HG03025 (cell line): ENCODE measurements around the gene SSU72.

ENCODE experiments used
- ATAC-seq: cut with Tn5 transposase; IDR thresholded peaks from one replicate; pipeline ENCODE4 v1.9.1; 2021; ENCODE audit warnings: mild to moderate bottlenecking, moderate library complexity; ENCODE audit not compliant: unreplicated experiment, low FRiP score

SSU72 gene

DNA sequence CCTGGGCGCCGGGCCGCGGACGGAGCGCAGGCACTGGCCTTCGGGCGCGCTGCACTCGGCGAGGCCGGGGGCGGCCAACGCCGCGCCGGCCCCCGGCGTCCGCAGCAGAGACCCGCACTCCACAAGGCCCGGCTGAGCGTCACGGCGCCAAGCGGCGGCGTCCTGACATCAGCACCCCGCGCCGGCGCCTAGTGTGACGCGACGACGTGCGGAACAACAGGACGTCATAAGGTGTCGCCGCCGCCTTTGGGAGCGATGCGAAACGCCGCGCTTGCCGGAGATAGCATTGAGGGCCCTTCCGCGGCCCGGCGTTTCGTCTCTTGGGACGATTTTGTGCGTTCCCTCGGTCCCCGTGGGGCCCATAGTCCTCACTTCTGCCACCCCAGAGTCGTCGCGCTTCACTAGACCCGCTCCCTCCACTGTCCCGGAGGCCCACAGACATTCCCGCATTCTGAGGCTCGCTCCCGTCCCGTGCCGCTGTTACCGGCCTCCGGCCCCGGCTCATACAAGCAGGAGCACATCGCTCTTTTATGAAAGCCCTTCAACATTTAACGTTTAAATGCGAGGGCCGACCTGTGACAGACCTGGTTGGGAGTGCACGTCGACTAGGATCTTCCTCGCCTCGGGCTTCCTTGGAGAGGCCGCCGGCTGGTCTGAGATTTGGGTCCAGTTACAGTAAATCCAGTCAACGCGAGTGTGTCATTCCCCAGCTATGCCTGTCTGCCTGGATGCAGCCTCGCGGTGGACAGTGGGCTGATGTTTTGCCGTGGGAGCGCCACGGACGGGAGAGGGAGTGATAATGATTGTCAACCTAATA is at the start of gene SSU72:
Gene SSU72, minus strand, starts transcription at position 143 of the 817 bp plus-strand sequence. CDS start 306 bp downstream, outside the sequence.
- peak; percentile 83 for ATAC-seq

DNA sequence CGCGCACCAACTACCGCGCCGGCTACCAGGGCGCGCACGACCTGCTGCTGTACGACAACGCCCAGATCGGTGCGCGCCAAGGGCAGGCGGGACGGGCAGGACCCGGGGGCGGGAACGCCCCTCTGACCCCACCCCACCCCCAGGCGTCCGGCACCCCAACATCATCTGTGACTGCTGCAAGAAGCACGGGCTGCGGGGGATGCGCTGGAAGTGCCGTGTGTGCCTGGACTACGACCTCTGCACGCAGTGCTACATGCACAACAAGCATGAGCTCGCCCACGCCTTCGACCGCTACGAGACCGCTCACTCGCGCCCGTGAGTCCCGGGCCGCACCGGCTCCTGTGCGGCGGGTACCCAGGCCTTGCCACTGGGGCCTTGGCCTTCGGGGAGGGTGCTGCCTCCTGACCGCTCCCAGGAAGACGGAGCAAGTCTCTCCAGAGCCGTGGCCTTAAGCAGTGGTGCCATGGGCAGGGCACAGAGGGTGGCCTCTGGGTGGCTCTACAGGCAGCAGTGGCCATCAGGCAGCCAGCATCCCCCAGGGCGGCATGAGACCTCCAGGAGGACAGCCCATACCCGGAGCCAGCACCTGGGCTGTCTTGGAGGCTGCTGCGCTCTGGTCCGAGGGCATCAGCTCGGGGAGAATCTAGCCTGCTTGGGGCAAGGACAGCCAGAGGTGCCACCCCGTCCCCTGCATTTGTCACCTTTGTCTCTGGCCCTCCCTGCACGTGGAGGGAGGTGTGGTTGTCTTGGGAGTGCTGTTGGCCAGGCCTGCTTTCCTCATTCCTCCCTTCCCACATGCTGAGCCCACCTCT is 49.2 kb upstream of the SSU72 start:
- ATAC-seq = no peak

DNA sequence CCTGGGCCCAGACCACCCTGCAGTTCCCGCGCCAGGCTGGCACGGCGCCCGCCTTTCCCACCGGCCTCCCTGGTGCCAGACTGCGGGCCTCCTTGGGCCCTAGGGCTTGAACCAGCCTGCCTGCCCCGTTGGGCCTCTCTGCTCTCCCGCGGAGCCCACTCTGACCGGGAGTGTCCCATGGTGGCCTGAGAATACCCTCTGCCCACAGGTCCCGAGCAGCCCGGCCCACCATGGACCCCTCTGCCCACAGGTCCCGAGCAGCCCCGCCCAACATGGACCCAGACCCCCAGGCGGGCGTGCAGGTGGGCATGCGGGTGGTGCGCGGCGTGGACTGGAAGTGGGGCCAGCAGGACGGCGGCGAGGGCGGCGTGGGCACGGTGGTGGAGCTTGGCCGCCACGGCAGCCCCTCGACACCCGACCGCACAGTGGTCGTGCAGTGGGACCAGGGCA is 48.5 kb upstream of the SSU72 start:
- ATAC-seq = no peak

DNA sequence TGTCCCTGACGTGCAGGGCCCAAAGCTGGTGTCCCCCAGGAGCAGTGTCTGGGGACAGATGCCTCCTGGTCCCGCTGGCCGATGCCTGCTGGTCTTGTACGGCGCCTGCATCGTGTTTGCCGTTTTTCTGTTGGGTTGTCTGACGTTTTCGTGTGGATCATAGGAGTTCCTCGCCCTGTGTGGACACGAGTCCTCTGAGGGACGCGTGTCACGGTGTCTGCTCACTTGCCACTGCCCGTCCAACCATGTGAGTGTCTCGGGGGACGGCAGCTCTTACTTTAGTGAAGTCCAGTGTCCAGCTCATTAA is 48.1 kb upstream of the SSU72 start:
- no peak for ATAC-seq

DNA sequence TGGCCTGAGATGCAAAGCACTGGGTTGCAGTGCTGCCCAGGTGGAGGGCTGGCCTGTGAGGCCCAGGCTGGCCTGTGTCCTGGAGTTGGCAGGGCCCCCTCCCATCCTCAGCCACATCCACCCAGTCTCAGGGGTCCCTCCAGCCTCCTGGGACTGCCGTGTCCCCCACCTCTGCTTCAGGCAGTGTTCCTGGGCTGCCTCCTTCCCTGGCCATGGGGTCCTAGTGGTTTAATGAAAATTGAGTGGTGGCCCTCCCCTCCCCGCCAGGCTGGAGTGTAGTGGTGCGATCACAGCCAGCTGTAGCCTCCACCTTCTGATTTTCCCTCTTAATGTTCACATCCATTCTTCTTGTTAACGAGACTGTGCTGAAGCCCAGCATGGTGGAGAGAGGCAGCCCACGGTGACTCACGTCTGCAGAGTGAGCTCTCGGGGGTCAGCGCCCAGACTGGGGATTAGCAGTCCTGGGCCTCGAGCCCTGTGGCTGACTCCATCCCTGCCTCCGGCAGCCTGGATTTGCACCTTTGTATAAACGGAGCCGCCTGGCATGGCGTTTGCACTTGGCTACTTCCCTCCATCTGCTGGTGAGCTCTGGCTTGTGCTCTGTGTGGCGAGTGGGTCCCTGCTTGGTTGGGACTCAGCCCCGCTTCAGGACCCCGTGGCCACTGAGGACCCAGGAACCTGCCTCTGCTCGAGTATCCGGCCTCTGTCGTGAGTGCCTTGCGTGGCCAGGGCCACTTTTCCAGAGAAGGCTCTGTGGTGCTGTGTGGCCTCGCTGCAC is 47.5 kb upstream of the SSU72 start:
- ATAC-seq = no peak

DNA sequence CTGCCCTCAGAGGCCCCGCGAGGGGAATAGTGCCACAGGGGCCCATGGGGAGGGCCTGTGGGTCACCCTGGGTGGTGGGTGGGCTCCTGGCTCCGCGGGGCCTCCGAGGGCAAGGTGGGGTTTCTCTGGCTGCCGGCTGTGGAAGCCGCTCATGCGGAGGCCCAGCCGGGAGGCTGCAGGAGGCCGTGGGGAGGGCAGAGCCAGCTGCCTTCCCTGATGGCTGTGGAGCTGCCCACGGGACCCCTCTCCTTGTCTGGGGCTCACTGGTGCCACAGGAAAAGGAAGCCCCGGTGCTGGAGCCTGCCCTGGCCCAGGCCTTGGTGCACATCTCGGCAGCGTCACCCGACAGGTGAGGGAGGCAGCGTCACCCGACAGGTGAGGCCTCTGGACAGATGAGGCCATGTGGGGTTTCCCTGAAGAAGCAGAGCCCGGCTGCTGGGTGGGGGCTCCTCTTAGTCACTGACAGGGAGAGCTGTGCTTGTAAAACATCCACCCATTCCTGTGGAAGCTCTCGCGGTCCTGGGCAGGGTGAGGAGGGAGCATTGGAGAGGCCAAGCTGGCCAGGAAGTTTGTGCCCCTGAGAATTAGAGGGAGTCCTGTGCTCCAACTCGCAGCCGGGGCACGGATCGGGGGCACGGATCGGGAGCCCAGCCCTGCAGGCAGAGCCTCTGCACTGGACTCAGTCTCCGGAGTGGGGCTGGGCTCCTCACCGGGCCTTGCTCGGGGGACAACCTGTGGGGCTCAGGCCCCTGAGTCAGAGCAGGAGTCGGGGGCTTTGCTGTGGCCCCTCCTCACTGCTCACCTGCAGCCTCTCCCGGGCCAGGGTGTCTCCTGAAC is 46.7 kb upstream of the SSU72 start:
- ATAC-seq = no peak

DNA sequence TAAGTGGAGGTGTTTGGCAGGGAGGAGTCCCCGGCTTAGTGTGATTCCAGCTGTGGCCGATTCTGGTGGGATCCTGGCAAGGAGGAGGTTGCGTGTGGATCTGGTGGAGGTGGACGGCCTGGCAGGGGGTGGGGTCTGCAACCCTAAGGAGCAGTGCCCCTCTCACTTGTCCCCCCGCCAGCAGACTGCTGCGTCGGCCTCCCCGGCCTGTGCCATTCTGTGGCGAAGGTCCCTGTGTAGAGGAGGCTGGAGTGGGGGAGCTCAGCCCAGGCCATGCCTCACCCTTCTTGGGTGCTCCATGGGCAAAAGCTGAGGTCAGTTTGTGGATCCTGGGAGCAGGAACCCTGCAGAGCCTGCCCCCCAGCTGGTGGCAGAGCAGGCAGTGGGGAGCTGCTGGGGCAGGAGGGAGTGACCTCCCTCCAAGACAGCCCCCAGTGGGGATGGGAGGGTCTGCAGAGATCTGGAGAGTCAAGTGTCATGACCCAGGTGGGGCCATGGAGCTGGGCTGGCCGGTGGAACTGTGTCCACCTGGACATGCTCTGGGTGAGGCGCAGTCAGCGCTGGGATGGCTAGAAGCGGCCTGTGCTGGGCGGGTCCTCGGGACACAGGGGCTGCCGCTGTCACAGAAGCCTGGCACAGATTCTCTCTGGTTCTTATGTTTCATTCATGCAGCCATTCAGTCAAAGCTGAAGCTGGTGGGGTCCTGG is 45.9 kb upstream of the SSU72 start:
- no peak for ATAC-seq

DNA sequence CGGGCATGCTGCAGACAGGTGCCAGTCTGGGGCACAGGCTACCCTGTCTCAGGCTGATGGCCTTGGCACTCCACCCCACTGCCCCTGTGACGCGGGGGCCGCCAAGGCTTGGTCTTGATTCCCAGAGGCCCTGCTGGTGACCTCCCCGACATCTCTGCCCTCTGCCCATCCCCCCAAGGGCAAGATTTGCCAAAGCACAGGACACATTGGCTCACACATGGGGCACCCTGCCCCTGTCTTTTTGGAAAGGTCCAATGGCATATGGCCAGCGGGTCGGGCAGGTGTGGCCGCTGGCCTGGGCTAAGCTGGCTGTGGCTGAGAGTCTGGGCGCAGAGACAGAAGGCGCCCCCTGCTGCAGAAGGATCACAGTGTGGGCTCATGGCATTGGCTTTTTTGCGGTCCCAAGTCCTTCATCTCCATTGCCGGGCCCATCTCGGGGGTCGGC is 45.3 kb upstream of the SSU72 start:
- no peak for ATAC-seq

DNA sequence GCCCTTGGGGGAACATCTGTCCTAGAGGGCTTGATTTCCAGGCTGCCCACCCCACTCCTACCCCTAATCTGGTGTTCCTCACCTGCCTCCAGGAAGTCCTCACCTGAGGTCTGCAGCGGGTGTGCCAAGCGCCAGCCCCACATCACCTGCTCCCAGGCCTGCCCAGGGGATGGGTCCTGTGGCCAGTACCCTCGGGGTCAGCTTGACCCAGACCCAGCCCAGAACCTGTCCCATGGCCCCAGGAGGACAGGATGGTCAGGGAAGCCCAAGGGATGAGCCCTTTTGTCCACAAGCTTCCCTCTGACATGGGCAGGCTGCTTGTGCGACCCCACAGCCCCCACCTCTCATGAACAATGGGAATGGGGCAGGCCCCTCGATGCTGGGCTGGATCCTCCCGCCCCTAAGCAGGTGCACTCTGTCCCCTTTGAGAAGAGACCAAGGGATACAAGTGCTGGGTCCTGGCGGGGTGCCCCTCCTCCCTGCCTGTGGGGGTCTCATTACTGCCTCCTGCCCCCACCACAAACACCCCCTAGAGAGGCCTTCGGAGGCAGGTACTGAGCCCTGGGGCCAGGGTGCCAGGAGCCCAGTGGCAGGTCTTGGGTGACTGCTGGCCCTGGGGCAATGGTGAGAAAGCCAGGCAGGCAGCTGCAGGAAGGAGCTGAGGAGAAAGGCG is 43.9 kb upstream of the SSU72 start:
- ATAC-seq = no peak

DNA sequence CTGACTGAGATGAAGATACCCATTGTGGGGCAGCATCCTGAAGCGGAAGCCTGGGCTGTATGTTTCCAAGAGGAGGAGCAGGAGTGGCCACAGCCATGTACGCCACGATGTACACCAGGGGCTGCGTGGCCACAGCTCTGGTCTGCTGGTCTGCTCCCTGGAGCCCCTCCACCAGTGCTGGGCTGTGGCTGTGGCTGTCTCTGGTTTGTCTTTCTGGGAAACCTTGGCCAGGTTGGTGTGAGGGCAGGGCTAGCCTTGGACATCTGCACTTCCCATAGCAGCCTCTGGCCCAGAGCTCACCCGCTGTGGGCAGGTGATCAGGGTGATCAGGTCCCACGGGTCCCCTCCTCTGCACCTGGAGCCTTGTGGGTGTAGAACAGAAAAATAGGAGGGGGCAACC is 43.3 kb upstream of the SSU72 start:
- ATAC-seq = no peak

DNA sequence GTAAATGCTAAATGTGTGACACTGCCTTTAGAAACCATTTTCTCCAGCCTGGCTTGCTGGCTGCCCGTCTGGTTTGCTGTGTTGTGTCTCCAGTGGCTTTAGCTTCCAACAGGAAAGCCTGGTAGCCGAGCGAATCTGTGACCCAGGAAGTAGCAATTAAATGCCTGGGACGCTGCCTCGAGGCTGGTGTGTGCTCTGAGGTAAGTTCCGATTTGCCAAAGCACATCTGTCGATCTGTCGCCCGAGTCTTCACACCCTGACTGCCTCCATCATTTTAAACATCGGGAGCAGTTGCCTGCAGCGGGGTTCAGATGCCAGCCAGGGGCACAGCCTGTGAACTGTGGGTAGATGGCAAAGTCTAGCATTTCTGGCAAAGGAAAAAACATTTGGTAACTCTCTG is 42.9 kb upstream of the SSU72 start:
- no peak for ATAC-seq

DNA sequence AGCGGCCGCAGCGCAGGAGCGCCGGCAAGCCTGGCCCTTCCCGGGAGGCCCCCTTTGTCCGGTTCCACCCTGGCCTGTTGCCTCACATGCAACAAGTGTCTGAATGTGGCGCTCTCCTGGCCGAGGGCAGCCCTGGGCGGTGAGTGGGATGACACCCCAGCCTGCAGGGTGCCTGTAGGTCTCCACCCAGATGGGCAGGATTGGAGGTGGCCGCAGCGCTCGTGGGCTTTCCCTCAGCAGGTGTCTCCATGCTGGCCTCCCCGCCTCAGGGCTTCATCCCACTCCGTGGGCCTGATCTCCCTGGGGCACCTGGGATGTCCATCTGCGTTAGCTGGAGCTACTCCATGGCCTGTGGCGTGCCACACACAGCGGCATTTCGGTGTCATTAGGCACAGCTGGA is 42.2 kb upstream of the SSU72 start:
- ATAC-seq = no peak

DNA sequence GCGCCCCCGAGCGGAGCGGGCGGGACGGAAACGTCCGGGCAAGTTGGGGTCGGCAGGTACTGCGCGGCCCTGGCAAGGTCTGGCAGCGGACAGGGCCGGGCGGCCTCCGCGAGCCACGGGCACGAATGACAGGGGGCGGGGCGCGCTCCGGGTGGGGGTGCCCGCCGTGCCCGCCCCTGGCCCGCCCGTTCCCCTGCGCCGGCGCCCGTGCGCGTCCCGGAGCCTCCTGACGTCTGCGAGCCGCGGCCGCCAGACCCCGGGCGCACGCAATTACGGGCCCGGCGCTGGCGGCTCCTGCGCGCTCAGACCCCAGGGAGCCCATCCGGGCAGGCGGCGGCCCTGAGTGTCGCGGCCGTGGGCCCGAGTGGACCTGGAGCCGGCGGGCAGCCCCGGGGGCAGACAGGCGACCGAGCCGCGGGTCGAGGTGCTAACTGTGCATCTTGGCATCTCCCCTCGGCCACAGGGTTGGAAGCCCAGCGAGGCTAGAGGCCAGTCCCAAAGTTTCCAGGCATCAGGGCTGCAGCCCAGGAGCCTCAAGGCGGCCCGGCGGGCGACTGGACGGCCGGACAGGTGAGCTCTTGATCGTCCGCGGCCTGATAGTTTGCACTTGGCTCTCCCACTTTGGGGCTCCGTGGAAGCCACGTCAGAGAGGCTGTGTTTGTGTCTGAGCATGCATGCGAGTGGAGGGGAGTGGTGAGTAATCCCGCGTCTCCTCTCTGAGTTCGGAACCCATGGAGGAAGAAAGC is 41.6 kb upstream of the SSU72 start:
- ATAC-seq = peak; percentile 18

DNA sequence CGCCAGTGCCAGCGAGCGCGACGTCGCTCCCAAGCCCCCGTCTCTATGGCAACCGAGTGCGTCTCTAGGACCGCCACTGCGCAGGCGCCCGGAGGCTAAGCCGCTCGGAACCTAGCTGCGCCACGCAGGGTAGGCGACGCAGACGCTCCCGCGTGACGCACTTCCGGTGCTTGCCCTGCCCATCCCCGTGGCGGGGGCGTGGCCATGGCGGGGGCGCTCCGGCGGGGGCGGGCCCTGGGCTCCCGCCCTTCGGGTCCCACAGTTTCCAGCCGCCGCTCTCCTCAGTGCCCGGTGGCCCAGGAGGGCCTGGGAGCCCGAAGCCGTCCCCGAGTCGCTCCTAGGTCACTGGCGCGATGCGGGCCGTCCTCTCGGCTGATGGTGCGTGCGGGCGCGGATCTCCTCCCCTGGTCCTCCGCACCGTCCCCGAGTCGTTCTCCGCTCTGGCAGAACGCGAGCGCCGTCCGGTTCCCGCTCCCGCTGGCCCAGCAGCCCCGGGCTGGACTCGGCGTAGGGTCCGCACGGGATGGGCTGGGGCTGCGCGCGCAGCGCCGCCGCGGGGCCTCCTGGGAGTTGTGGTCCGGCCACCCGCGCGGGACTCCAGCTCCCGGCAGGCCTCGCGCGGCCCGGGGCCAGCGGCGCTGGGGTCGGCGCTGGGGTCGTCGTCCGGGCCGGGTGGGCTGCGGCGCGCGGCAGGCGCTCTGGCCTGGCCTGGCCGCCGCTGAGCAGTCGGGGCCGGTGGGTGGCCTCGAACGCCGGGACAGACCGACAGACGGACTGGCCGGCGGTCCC is 40.8 kb upstream of the SSU72 start, which contains the start of gene MIB2:
Gene MIB2, plus strand, starts transcription at position 245 of the 789 bp plus-strand sequence. CDS start 7,953 bp downstream, outside the sequence.
- peak; percentile 67 for ATAC-seq

DNA sequence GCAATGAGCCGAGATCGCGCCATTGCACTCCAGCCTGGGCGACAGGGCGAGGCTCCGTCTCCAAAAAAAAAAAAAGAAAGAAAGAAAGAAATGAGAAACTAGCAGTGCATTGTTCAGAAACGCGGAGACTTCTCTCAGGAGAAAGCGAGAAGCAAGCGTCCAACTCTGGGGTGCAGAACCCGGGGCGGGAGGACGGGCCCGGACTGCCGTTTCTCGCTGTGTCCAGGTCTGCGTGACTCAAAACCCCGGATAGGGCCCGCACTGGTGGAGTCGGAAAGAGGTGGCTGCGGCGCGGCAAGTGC is 40.2 kb upstream of the SSU72 start:
- no peak for ATAC-seq

DNA sequence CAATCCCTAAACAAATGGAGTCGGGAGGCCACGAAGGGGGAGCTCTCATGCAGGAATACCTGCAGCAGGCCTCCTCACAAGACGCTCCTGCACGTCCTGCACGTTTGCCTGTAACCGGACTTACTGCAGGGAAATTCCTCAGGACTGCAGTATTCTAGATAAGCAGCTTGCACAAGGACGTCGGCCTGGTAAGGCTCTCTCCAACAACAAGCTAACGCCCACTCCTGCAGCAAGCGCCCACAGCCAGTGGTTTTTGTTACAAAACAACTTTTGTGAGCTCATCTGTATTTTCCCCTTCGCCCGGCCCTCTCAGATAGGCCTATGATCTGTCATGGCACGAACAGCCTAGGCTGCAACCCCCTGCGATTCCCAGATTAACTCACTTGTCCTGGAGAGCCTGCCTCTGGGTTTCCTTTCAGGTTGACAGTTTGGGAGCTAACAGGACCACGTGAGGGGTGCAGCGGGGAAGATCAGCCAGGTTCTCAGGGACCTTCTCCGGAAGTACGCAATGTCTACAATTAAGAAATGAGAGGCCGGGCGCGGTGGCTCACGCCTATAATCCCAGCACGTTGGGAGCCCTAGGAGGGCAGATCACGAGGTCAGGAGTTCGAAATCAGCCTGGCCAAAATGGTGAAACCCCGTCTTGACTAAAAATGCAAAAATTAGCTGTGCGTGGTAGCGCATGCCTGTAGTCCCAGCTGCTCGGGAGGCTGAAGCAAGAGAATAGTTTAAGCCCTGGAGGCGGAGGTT is 39.7 kb upstream of the SSU72 start:
- no peak for ATAC-seq

DNA sequence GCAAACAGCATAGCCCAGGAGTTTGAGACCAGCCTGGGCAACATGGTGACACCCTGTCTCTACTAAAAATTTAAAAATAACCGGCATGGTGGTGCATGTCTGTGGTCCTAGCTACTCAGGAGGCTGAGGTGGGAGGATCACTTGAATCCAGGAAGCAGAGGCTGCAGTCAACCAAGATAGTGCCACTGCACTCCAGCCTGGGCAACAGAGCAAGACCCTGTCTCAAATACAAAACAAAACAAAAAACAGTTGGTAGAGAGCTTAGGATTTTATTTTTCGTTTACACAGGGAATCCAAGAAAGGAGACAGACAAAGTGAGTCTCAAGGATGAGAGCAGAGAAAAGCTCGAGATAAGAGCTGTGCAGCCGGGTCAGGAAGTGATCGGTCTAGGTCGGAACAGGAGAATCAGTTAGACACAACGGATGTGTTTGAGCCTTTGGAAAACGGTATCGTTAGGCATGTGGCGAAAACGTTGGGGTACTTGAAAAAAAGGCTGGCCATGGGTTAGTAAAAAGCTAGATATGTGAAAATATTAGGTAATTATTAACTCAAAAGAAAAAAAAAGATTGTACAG is 38.9 kb upstream of the SSU72 start:
- ATAC-seq = no peak
